Measurements from ENCODE around the gene CEP76.
"Not testable (repeated sequence)": the region's sequence is repeated elsewhere in the genome, so short reads cannot be mapped to it uniquely, and the experiment has no call there.

The CEP76 gene

DNA sequence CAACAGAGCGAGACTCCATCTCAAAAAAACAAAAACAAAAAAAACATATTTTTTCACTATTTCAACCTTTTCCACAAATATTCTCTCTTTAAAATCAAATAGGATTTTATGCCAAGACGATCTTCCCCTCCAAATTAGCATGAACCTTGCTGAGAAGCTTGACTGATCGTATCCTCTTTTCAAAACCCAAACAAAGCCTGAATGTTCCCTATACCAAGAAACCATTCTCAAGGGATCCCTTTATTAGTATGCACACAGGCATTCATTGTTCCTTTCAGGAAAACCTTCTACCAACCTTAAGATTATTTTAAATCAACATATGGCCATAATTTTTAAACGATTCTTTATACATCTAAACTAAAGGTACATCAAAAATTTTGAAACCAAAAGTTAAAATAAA lies 50.9 kb downstream of the CEP76 start:
- DNase-seq (ENCODE audit: low spot score): no peak
- TF ChIP-seq, protein P1, sequence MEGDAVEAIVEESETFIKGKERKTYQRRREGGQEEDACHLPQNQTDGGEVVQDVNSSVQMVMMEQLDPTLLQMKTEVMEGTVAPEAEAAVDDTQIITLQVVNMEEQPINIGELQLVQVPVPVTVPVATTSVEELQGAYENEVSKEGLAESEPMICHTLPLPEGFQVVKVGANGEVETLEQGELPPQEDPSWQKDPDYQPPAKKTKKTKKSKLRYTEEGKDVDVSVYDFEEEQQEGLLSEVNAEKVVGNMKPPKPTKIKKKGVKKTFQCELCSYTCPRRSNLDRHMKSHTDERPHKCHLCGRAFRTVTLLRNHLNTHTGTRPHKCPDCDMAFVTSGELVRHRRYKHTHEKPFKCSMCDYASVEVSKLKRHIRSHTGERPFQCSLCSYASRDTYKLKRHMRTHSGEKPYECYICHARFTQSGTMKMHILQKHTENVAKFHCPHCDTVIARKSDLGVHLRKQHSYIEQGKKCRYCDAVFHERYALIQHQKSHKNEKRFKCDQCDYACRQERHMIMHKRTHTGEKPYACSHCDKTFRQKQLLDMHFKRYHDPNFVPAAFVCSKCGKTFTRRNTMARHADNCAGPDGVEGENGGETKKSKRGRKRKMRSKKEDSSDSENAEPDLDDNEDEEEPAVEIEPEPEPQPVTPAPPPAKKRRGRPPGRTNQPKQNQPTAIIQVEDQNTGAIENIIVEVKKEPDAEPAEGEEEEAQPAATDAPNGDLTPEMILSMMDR (IDR thresholded peaks at IDR 0.05; ENCODE audit: borderline replicate concordance, control extremely low read depth, extremely low read depth, insufficient read depth, missing control alignments): no peak
- in situ Hi-C loops (cut with MboI; ENCODE audit: low sequenced_read_pairs, unreplicated experiment): loop anchor here (10.0 kb wide), 1 partner anchor 257 kb away; no protein-coding TSS in a partner anchor

DNA sequence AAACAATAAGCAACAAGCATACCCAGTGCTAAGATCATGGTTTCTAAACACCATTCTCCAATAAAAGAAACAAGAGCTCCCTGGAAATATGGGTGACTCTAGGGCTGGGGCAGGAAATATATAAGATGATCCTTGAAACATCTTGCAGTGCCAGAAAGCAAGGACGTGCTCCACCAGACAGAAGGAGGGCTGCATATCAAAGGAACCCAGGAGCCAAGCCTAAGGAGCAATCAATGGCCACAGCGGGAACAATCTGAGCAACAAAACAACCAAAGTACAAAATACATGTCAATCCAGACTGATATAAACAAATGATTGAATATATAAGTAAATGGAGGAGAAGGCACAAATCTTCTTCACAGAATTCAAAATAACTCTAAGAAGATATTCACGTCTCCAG lies 54.8 kb downstream of the CEP76 start:
- in situ Hi-C loops (cut with MboI; ENCODE audit: low sequenced_read_pairs, unreplicated experiment): no loop called here
- no peak for DNase-seq (ENCODE audit: low spot score)

DNA sequence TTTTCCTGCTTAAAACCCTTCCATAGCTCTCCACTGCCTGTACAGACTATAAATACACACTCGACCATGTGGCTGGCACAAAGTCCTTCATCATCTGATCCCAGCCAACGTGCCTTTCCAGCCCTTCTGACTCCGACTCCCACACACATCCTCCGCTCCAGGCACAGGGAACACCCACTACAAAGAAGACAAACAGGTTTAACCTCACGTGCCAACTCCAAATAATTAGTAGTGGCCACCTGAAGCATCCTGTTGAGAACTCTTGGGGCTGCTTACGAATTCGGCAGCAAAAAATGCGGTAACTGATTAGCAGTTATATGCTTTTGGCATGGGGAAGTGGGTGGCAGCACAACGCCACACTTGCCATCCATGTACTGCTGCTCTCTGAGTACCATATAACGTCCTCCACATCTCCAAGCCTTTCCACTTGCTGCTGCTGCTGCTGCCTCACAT lies 56.7 kb downstream of the CEP76 start:
- TF ChIP-seq, protein P1 (IDR thresholded peaks at IDR 0.05; ENCODE audit: borderline replicate concordance, control extremely low read depth, extremely low read depth, insufficient read depth, missing control alignments): no peak
- in situ Hi-C loops (cut with MboI; ENCODE audit: low sequenced_read_pairs, unreplicated experiment): no loop called here
- no peak for DNase-seq (ENCODE audit: low spot score)

More for the DNA sequence above, 54.8 kb downstream of the CEP76 start:
- TF ChIP-seq, protein P1 (IDR thresholded peaks at IDR 0.05; ENCODE audit: borderline replicate concordance, control extremely low read depth, extremely low read depth, insufficient read depth, missing control alignments): no peak

DNA sequence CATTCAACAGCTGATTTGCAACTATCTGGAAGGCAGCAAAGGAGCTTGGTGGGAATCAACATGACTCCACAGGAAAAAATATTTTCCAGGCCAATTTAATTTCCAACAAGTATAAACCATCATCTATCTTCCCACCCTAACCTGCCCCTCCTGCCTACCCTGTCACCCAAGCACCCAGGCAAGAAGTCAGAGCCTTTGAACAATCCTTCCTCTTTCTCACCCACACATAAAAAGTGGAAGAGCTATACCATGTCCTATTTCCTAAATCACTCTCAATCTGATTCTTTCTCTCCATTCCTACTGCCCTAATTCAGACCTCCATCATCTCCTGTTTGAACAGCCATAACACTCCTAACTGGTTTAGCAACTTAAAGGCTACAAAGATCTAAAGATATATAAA lies 57.3 kb downstream of the CEP76 start:
- TF ChIP-seq, protein P1 (IDR thresholded peaks at IDR 0.05; ENCODE audit: borderline replicate concordance, control extremely low read depth, extremely low read depth, insufficient read depth, missing control alignments): no peak
- DNase-seq (ENCODE audit: low spot score): no peak
- in situ Hi-C loops (cut with MboI; ENCODE audit: low sequenced_read_pairs, unreplicated experiment): no loop called here

DNA sequence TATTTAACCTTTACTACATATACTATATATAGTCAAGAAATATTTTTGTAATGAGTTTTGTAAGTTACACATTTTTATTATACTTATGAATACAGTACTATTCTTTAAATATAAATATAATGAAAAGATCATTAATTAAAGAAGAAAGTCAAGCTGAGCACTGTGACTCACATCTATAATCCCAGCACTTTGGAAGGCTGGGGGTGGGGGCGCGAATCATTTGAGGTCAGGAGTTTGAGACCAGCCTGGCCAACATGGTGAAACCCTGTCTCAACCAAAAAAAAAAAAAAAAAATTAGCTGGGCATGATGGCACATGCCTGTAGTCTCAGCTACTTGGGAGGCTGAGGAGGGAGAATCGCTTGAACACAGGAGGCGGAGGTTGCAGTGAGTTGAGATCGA lies 58.8 kb downstream of the CEP76 start:
- DNase-seq (ENCODE audit: low spot score); in situ Hi-C loops (cut with MboI; ENCODE audit: low sequenced_read_pairs, unreplicated experiment): not testable (repeated sequence)

DNA sequence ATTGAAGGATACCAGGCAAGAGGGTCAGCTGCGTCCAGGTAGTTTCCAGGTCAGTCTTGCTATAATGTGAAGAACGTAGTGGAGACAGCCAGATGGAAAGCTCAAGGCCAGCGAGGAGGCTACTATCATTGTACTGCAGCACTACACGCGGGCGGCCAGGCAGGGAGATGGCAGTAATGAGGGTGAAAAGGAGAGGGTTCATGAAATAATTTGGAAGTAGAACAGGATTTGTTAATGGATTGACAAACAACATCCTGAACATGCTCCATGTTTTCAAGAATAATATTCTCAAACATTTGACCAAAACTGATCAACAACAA lies 61.7 kb downstream of the CEP76 start:
- TF ChIP-seq, protein P1 (IDR thresholded peaks at IDR 0.05; ENCODE audit: borderline replicate concordance, control extremely low read depth, extremely low read depth, insufficient read depth, missing control alignments): no peak
- in situ Hi-C loops (cut with MboI; ENCODE audit: low sequenced_read_pairs, unreplicated experiment): no loop called here
- DNase-seq (ENCODE audit: low spot score): no peak

DNA sequence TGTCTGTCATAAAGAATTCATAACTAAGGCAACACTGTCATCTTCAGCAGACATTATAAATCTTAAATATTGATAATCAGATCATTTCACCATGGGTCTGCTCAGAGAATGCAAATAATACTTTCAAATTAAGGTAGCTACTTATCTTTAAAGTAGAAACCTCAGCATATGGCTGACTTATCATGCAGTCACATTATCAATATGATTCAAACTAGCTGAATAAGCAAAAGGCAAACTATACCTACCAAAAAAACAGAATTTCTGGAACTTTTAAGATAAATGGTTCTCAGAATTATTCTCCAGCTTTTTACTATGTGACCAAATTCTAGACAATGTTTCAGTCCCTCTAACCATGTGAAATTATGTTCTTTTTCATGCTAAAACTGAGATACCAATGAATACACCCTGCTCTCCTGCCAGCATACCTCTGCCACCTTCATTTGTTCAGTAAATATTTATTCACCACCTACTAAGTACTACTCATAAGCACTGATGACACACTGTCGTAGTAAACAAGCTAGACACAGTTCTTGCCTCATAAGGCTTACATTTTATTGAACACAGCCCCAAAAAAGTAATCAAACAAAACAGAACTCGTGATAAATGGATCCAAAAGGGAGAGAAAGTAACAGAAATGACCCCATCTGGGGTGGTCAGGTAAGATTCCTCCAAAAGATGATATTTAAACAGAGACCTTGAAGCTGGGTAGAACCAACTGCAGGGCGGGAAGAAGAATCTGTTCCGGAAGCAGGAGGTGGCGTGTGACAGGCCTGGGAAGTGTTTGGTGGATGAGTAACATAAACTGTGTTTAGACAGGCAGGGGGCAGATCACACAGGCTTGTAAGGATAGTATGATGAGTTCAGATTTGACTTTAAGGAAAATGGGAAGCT lies 62.3 kb downstream of the CEP76 start:
- TF ChIP-seq, protein P1 (IDR thresholded peaks at IDR 0.05; ENCODE audit: borderline replicate concordance, control extremely low read depth, extremely low read depth, insufficient read depth, missing control alignments): no peak
- DNase-seq (ENCODE audit: low spot score): no peak
- in situ Hi-C loops (cut with MboI; ENCODE audit: low sequenced_read_pairs, unreplicated experiment): no loop called here
